ENCODE results near the gene SLC9B2. TPM values are rescaled to one million over a fixed set of nuclear protein-coding genes. Genes with fewer than 3 reads are reported as not detected.
A peak's percentile ranks its signal among the peaks of the same experiment; 100 is the strongest.

SLC9B2 gene
- total RNA-seq, 1 donor from 2014 or later: 2.3 TPM

DNA sequence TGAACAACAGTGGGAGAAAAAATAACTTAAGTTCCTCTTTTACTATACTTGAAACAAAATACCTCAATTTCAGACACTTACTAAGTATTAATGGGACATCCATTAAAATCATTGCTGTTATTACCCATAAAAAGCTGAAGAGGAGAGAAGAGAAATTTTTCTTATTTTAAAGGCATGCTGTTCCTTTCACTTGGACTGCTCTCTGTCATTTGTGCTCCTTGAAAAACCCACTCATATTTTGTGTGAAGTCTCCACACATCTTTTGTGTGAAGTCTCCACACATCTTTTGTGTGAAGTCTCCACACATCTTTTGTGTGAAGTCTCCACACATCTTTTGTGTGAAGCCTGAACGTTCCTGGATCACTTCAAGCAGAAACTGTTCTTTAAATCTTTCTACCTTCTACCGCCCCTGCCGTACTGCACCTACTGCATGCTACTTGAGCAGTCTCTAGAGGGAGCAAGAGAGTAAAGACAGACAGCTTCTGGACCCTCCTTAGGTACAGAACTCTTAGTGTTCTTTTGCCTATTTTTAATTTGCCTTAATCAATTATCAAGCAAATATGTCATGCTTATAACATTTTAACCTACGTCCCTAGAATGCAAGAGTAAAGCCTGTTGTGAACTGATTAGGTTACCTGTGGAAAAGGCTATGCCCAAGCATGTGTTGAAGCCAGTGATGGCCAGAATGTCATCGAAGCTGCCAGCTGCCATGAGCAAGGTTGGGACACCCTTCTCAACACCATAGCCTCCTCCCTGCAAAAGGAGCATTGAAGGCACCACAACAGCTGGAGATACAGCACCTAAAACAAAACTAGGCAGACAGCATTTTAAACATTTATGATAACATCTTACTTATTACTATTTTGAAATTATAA lies 29.9 kb downstream of the SLC9B2 start:
- Histone ChIP-seq H3K4me3 (no peak overlapping the region), H3K36me3 (peaks cover 10% of the 10 kb centered on the region), H3K4me1 (no peaks in the 10 kb centered on the region), H3K27ac (replicated peaks) (no peak overlapping the region), H3K27me3 (ENCODE audit: low read depth) (no peaks in the 10 kb centered on the region), H3K9me3 (replicated peaks) (no peaks in the 10 kb centered on the region)
- no peak for DNase-seq
- intact Hi-C loops (cut with micrococcal nuclease): no loop called here
- TF ChIP-seq, protein P1, sequence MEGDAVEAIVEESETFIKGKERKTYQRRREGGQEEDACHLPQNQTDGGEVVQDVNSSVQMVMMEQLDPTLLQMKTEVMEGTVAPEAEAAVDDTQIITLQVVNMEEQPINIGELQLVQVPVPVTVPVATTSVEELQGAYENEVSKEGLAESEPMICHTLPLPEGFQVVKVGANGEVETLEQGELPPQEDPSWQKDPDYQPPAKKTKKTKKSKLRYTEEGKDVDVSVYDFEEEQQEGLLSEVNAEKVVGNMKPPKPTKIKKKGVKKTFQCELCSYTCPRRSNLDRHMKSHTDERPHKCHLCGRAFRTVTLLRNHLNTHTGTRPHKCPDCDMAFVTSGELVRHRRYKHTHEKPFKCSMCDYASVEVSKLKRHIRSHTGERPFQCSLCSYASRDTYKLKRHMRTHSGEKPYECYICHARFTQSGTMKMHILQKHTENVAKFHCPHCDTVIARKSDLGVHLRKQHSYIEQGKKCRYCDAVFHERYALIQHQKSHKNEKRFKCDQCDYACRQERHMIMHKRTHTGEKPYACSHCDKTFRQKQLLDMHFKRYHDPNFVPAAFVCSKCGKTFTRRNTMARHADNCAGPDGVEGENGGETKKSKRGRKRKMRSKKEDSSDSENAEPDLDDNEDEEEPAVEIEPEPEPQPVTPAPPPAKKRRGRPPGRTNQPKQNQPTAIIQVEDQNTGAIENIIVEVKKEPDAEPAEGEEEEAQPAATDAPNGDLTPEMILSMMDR (IDR thresholded peaks at IDR 0.05; ENCODE audit: borderline replicate concordance): peak; percentile 77

DNA sequence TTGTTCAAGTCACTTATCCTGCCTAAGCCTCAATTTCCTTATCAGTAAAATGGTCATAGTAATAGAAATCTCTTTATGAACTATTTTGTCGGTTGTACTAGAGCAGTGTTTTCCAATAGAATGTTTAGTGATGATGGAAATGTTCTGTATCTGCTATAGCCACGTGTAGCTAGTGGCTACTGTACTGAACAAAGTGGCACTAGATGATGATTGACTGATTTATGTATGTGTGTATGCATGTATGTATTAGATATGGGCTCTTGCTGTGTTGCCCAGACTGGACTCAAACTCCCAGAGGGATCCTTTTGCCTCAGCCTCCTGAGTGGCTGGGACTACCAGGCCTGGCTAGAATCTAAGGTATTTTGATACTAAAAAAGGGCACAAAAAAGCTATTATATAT lies 32.4 kb downstream of the SLC9B2 start:
- Histone ChIP-seq H3K4me1 (no peaks in the 10 kb centered on the region), H3K36me3 (peaks cover 5% of the 10 kb centered on the region), H3K27ac (replicated peaks) (no peak overlapping the region), H3K9me3 (replicated peaks) (no peaks in the 10 kb centered on the region), H3K4me3 (no peak overlapping the region), H3K27me3 (ENCODE audit: low read depth) (no peaks in the 10 kb centered on the region)
- DNase-seq: no peak
- intact Hi-C loops (cut with micrococcal nuclease): no loop called here
- TF ChIP-seq, protein P1 (IDR thresholded peaks at IDR 0.05; ENCODE audit: borderline replicate concordance): no peak

DNA sequence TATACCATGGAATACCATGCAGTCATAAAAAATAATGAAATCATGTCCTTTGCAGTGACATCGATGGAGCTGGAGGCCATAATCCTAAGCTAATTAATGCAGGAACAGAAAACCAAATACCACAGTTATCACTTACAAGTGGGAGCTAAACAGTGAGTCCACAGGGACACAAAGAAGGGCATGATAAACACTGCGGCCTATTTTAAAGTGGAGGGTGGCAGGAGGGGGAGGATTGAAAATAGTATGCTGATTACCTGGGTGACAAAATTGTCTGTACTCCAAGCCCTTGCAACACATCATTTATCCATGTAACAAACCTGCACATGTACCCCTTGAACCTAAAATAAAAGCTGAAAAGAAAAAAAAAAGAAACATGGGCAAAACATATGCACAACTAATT lies 40.4 kb downstream of the SLC9B2 start:
- no peaks in the 10 kb centered on the region for H3K4me1 ChIP-seq
- H3K36me3 ChIP-seq: peaks cover 10% of the 10 kb centered on the region
- no peak overlapping the region for H3K27ac ChIP-seq (replicated peaks)
- no peaks in the 10 kb centered on the region for H3K27me3 ChIP-seq (ENCODE audit: low read depth)
- no peak for DNase-seq
- TF ChIP-seq, protein P1 (IDR thresholded peaks at IDR 0.05; ENCODE audit: borderline replicate concordance): no peak
- H3K4me3 ChIP-seq: no peak overlapping the region
- intact Hi-C loops (cut with micrococcal nuclease): no loop called here
- peaks cover 18% of the 10 kb centered on the region for H3K9me3 ChIP-seq (replicated peaks)

DNA sequence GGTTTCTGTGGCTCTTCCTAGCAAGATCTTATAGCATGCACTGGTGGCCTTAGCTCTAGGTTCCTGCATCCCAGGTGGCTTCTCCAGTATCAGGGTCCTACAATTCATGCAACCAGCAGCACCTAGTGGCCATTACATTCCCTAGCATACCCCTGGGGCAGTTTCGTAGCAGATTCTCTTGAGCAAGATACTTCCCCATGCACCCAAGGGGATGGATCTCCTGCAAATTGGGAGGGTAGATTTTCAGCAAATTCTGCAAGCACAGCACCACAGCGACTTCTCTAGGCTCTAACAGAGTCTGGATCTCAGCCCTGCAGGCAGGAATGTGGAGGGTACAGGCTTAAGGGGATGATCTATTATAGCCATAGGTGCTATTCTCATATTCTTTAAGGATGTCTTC lies 44.0 kb downstream of the SLC9B2 start:
- H3K27ac ChIP-seq (replicated peaks): no peak overlapping the region
- peaks cover 10% of the 10 kb centered on the region for H3K36me3 ChIP-seq
- DNase-seq: no peak
- TF ChIP-seq, protein P1 (IDR thresholded peaks at IDR 0.05; ENCODE audit: borderline replicate concordance): peak; percentile 39
- no peaks in the 10 kb centered on the region for H3K4me1 ChIP-seq
- no peak overlapping the region for H3K4me3 ChIP-seq
- H3K27me3 ChIP-seq (ENCODE audit: low read depth): no peaks in the 10 kb centered on the region
- intact Hi-C loops (cut with micrococcal nuclease): no loop called here
- peaks cover 18% of the 10 kb centered on the region for H3K9me3 ChIP-seq (replicated peaks)

DNA sequence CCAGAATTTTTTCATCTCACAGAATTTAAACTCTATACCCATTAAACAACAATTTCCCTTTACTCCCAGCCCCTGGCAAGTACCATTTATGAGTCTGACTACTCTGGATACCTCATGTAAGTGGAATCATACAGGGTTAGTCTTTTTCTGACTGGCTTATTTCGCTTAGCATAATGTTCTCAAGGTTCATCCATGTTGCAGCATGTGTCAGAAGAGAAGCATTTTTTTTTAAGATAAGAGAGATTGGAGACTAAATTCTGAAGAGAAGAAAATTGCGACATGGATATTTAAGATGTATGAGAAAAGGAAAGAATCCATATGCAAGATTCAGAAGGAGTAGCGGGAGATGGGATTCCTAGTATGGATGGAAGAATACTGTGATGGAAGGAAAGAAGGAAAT lies 45.8 kb downstream of the SLC9B2 start:
- intact Hi-C loops (cut with micrococcal nuclease): no loop called here
- Histone ChIP-seq H3K27me3 (ENCODE audit: low read depth) (no peaks in the 10 kb centered on the region), H3K36me3 (peaks cover 6% of the 10 kb centered on the region), H3K4me3 (no peak overlapping the region), H3K27ac (replicated peaks) (no peak overlapping the region), H3K9me3 (replicated peaks) (peaks cover 16% of the 10 kb centered on the region), H3K4me1 (no peaks in the 10 kb centered on the region)
- TF ChIP-seq, protein P1 (IDR thresholded peaks at IDR 0.05; ENCODE audit: borderline replicate concordance): no peak
- DNase-seq: no peak
